Panc1 (cell line): ENCODE data around the gene PCNX2.

Experiments
- CTCF ChIP-seq: fragments of 450-650 bp; IDR thresholded peaks from 2 replicates; pipeline ENCODE4 v1.5.1; 2017; ENCODE audit warnings: mild to moderate bottlenecking
- POLR2AphosphoS5 ChIP-seq: IDR thresholded peaks from 2 replicates; pipeline ENCODE4 v1.6.1; 2012; ENCODE audit warnings: mild to moderate bottlenecking, low read depth, low read length, moderate library complexity
- REST ChIP-seq, 2 experiments: IDR thresholded peaks; 2 replicates each; pipeline ENCODE4 v1.6.1; 2011 to 2012; ENCODE audit warnings: low read depth in 2 of 2, control low read depth in 1 of 2, low read length in 1 of 2, mild to moderate bottlenecking in 1 of 2, moderate library complexity in 1 of 2; ENCODE audit not compliant: insufficient read depth in 1 of 2

- TF ChIP-seq CTCF (no peak), REST (IDR thresholded peaks at IDR 0.05; ENCODE audit: insufficient read depth in 1 of 2, low read depth in 2 of 2, low read length in 1 of 2) (no peak), POLR2AphosphoS5 (no peak)
Observed at GRCh38 chr1:233032916-233033315, 262.6 kb downstream of the PCNX2 start.
